Endothelial cell of umbilical vein (primary cell): ENCODE measurements around the gene TOX4. TPM values are rescaled to one million over a fixed set of nuclear protein-coding genes. Genes with fewer than 3 reads are reported as not detected.

Experiments
- BruUV-seq: library from RNA; stranded (reverse); fragments of 400-500 nt; replicated peaks from 2 replicates; lab custom pipeline; 2021; lab: Mats Ljungman, UMichigan
- CTCF ChIA-PET: fragments of 300-600, 350-600 bp; sonication (Branson Sonifier 250); formaldehyde crosslinking; loops from one replicate; lab custom pipeline; 2021; ENCODE audit warnings: antibody characterized with exemption, inconsistent platforms; lab: Charles Lee
- POLR2A ChIA-PET: fragments of 300-600, 350-600 bp; sonication (Branson Sonifier 250); formaldehyde crosslinking; loops from one replicate; lab custom pipeline; 2021; ENCODE audit warnings: antibody characterized with exemption, inconsistent platforms; lab: Charles Lee
- DNase-seq: peaks from one replicate; pipeline ENCODE4 v3.0.0-alpha.2; 2011; ENCODE audit warnings: low read depth, low spot score
- FAIRE-seq: peaks from 2 replicates; lab custom pipeline; 2011; peaks lifted over from hg19 to GRCh38; lab: Jason Lieb, UNC
- H2AFZ ChIP-seq: 2 replicates; pipeline ENCODE4 v1.6.0; 2012; ENCODE audit warnings: low read depth, low read length, control low read depth, inconsistent platforms
- H3K27ac ChIP-seq: 2 replicates; pipeline ENCODE4 v1.5.1; 2011; ENCODE audit warnings: low read depth, mild to moderate bottlenecking, control low read depth, low read length, moderate library complexity; ENCODE audit not compliant: insufficient read depth
- H3K27me3 ChIP-seq, 2 experiments: 2 replicates each; pipeline versions ENCODE4 v1.6.0 to v1.6.1; 2011; ENCODE audit warnings: low read length in 2 of 2, mixed read lengths in 1 of 2; ENCODE audit not compliant: control insufficient read depth in 2 of 2, insufficient read depth in 2 of 2
- H3K36me3 ChIP-seq, 2 experiments: 2 replicates in 1 of 2; 3 replicates in 1 of 2; pipeline ENCODE4 v1.5.1; 2011; ENCODE audit warnings: low read length in 2 of 2, mild to moderate bottlenecking in 1 of 2, moderate library complexity in 1 of 2; ENCODE audit not compliant: control insufficient read depth in 2 of 2, insufficient read depth in 2 of 2; ENCODE audit errors: extremely low read depth in 1 of 2
- H3K4me1 ChIP-seq: 3 replicates; pipeline ENCODE4 v1.5.1; 2011; ENCODE audit warnings: mild to moderate bottlenecking, low read length; ENCODE audit not compliant: control insufficient read depth, insufficient read depth; ENCODE audit errors: extremely low read depth
- H3K4me2 ChIP-seq: 2 replicates; pipeline ENCODE4 v1.6.1; 2011; ENCODE audit warnings: low read length, control low read depth, mixed read lengths; ENCODE audit not compliant: insufficient read depth
- H3K4me3 ChIP-seq, 3 experiments: fragments of 200-600 bp in 1 of 3; sonication (generic), shearing (Covaris generic) in 1 of 3; replicated peaks in 1 of 3; 2 replicates each; pipeline ENCODE4 v1.5.1; 2011 to 2016; ENCODE audit warnings: control low read depth in 3 of 3, low read length in 3 of 3, mild to moderate bottlenecking in 2 of 3, inconsistent platforms in 1 of 3, low read depth in 1 of 3, moderate library complexity in 1 of 3; ENCODE audit not compliant: insufficient read depth in 1 of 3
- H3K79me2 ChIP-seq: 2 replicates; pipeline ENCODE4 v1.6.0; 2012; ENCODE audit warnings: low read length, inconsistent platforms; ENCODE audit not compliant: control insufficient read depth, insufficient read depth
- H3K9ac ChIP-seq: replicated peaks from 2 replicates; pipeline ENCODE3; 2011; ENCODE audit warnings: low read length, control low read depth; ENCODE audit not compliant: insufficient read depth; ENCODE audit errors: extremely low read depth
- H3K9me1 ChIP-seq: replicated peaks from 3 replicates; pipeline ENCODE4 v1.6.0; 2011; ENCODE audit warnings: mild to moderate bottlenecking, low read length; ENCODE audit not compliant: control insufficient read depth, insufficient read depth; ENCODE audit errors: extremely low read depth
- H3K9me3 ChIP-seq: replicated peaks from 2 replicates; pipeline ENCODE4 v1.5.1; 2012; ENCODE audit warnings: low read length, inconsistent platforms; ENCODE audit not compliant: control insufficient read depth, insufficient read depth
- H4K20me1 ChIP-seq: replicated peaks from 2 replicates; pipeline ENCODE3; 2011; ENCODE audit warnings: mild to moderate bottlenecking, low read length; ENCODE audit not compliant: control insufficient read depth, insufficient read depth; ENCODE audit errors: extremely low read depth
- EZH2 ChIP-seq: IDR thresholded peaks from 2 replicates; pipeline ENCODE4 v1.6.1; 2012; ENCODE audit warnings: borderline replicate concordance, low read depth, mild to moderate bottlenecking, moderate library complexity, low read length, inconsistent platforms; ENCODE audit not compliant: severe bottlenecking
- FOS ChIP-seq: IDR thresholded peaks from 2 replicates; pipeline ENCODE4 v1.6.1; 2011; ENCODE audit warnings: mild to moderate bottlenecking, low read length, moderate library complexity, borderline replicate concordance; ENCODE audit not compliant: insufficient read depth
- GATA2 ChIP-seq: IDR thresholded peaks from 2 replicates; pipeline ENCODE4 v1.7.0; 2011; ENCODE audit warnings: low read depth, mild to moderate bottlenecking, moderate library complexity, mixed read lengths, low read length; ENCODE audit not compliant: insufficient read length, insufficient read depth
- JUN ChIP-seq: IDR thresholded peaks from 2 replicates; pipeline ENCODE4 v1.6.1; 2011; ENCODE audit warnings: borderline replicate concordance, low read depth; ENCODE audit not compliant: insufficient read length, insufficient read depth
- MAX ChIP-seq: IDR thresholded peaks from 2 replicates; pipeline ENCODE4 v1.6.1; 2011; ENCODE audit not compliant: insufficient read depth, insufficient read length
- MYC ChIP-seq: IDR thresholded peaks from one replicate; pipeline ENCODE4 v1.6.1; 2011; ENCODE audit warnings: mild to moderate bottlenecking, low read depth, low read length
- POLR2A ChIP-seq: IDR thresholded peaks from 2 replicates; pipeline ENCODE4 v1.6.1; 2012; ENCODE audit warnings: low read depth, mild to moderate bottlenecking, control low read depth, low read length
- POLR2AphosphoS5 ChIP-seq: IDR thresholded peaks from 2 replicates; pipeline ENCODE4 v1.6.1; 2012; ENCODE audit warnings: low read depth, mild to moderate bottlenecking, control low read depth, low read length, moderate library complexity; ENCODE audit not compliant: insufficient read depth
- dilution Hi-C: fragments of 300-500 bp; cut with MboI; formaldehyde crosslinking; loops from one replicate; pipeline ENCODE4 v1.15.0; 2019; ENCODE audit warnings: low sequenced_read_pairs; ENCODE audit not compliant: extremely low pct_ligation_motif_present
- intact Hi-C: fragments of 100-400 bp; cut with micrococcal nuclease; formaldehyde crosslinking; loops from one replicate; pipeline ENCODE4 v1.10.0; 2022
- polyA plus RNA-seq, 4 experiments: library from polyadenylated mRNA; depleted of rRNA in 3 of 4; stranded (reverse) in 3 of 4; unstranded in 1 of 4; fragments of >200 nt; gene quantifications; 2 replicates each; pipeline versions ENCODE4 v1.2.1 to v1.2.3, GENCODE V29; 2011 to 2012; ENCODE audit warnings: missing spikeins in 1 of 4
- total RNA-seq: library from RNA; stranded (reverse); gene quantifications from 2 replicates; pipeline ENCODE4 v1.2.3, GENCODE V29; 2021
- TF ChIP-seq, protein P1 (sequence below), 2 donors: IDR thresholded peaks; 1 replicate in 1 of 2; 2 replicates in 1 of 2; pipeline ENCODE4 v1.5.1; 2011; ENCODE audit warnings: low read length in 2 of 2, mild to moderate bottlenecking in 2 of 2, moderate library complexity in 2 of 2, control low read depth in 1 of 2, inconsistent platforms in 1 of 2, low read depth in 1 of 2; ENCODE audit not compliant: insufficient read depth in 1 of 2; ENCODE audit errors: extremely low read depth in 1 of 2

The TOX4 gene
- total and polyA plus RNA-seq, 2 donors (not counting 3 experiments of a cell fraction or from before 2014, with no cell fraction given): 67.4 to 78.4 TPM

GRCh38 chr14:21510735-21511657 is 34.0 kb downstream of the TOX4 start, which contains the start of gene METTL3:
METTL3 (minus strand) TSS chr14:21511340; CDS start chr14:21511223, 117 bp downstream.
- Histone ChIP-seq H3K9me1 (no peaks in the 10 kb centered on the region), H4K20me1 (no peaks in the 10 kb centered on the region), H3K4me3 (peak within 1 kb of the TSS; percentile 75 to 91 (median 84)), H2AFZ (peak within 1 kb of the TSS; percentile 79), H3K36me3 (no peaks in the 10 kb centered on the region), H3K27me3 (peaks cover 2 to 12% of the 10 kb centered on the region in 2 experiments), H3K4me1 (peaks cover 11% of the 10 kb centered on the region), H3K4me2 (peak within 1 kb of the TSS; percentile 99), H3K9me3 (no peaks in the 10 kb centered on the region), H3K79me2 (peaks cover 45% of the 10 kb centered on the region), H3K9ac (peak within 1 kb of the TSS; percentile 84), H3K27ac (peak within 1 kb of the TSS; percentile 71)
- peak; percentile 92 for TF ChIP-seq MAX
- peak; percentile 85 for TF ChIP-seq POLR2AphosphoS5
- no peak for TF ChIP-seq MYC
- TF ChIP-seq POLR2A: peak; percentile 73
- DNase-seq (peak; percentile 99), FAIRE-seq (peak; percentile 97)
- CTCF ChIA-PET: interaction anchor here (0.7 to 4.6 kb wide), 13 partner anchors 10 to 407 kb away, joined by 3 to 65 read pairs (median 3); partner anchors contain the start of genes CHD8, RAB2B, SALL2 and TOX4
- TSS peak; percentile 55 for BruUV-seq
- dilution Hi-C loops (no loop called here), intact Hi-C loops (loop anchor here (1.0 kb wide), 4 partner anchors 15 to 128 kb away; partner anchors contain the start of genes SALL2 and TOX4)
- POLR2A ChIA-PET: interaction anchor here (1.4 to 1.5 kb wide), 3 partner anchors 15 to 74 kb away, joined by 7 to 19 read pairs (median 9); partner anchors contain the start of genes RAB2B, SALL2 and TOX4

DNA sequence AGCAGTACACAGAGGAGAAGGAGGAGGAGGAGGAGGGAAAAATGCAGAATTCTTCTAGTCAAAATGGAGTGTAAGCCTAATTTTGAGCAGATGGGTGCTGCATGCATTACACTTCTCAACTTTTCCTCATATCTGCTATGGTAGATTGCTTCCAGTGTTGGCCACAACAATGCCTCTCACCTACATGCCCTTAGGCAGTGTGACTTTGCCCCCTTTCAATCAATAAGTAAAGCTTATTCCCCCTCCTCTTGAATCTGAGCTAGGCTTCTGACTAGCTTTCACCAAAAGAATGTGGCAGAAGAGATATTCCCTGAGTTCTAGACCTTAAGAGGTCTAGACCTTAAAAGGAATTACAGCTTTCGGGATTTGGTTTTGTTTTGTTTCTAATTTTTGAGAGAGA is 37.3 kb downstream of the TOX4 start:
- TF ChIP-seq EZH2 (no peak), MYC (no peak), POLR2AphosphoS5 (no peak), JUN (no peak), POLR2A (no peak), GATA2 (no peak), FOS (no peak), MAX (no peak)
- TF ChIP-seq, protein P1, sequence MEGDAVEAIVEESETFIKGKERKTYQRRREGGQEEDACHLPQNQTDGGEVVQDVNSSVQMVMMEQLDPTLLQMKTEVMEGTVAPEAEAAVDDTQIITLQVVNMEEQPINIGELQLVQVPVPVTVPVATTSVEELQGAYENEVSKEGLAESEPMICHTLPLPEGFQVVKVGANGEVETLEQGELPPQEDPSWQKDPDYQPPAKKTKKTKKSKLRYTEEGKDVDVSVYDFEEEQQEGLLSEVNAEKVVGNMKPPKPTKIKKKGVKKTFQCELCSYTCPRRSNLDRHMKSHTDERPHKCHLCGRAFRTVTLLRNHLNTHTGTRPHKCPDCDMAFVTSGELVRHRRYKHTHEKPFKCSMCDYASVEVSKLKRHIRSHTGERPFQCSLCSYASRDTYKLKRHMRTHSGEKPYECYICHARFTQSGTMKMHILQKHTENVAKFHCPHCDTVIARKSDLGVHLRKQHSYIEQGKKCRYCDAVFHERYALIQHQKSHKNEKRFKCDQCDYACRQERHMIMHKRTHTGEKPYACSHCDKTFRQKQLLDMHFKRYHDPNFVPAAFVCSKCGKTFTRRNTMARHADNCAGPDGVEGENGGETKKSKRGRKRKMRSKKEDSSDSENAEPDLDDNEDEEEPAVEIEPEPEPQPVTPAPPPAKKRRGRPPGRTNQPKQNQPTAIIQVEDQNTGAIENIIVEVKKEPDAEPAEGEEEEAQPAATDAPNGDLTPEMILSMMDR (IDR thresholded peaks at IDR 0.05; ENCODE audit: extremely low read depth in 1 of 2, insufficient read depth in 1 of 2, low read depth in 1 of 2, low read length in 2 of 2): no peak
- Histone ChIP-seq H3K9ac (no peak overlapping the region), H3K36me3 (no peaks in the 10 kb centered on the region), H3K4me2 (no peak overlapping the region), H3K4me3 (no peak overlapping the region), H3K4me1 (peaks cover 10% of the 10 kb centered on the region), H4K20me1 (no peaks in the 10 kb centered on the region), H3K27me3 (peaks cover 11 to 22% of the 10 kb centered on the region in 2 experiments), H2AFZ (no peak overlapping the region), H3K9me1 (no peaks in the 10 kb centered on the region), H3K9me3 (no peaks in the 10 kb centered on the region), H3K27ac (no peak overlapping the region), H3K79me2 (peaks cover 16% of the 10 kb centered on the region)
- POLR2A ChIA-PET: no interaction called here
- BruUV-seq: no TSS peak
- no peak for DNase-seq
- dilution Hi-C loops: no loop called here
- FAIRE-seq: no peak
- CTCF ChIA-PET: no interaction called here
- intact Hi-C loops: no loop called here
